AG04449 (cell line): ENCODE data around the gene ZNF280D.

Source experiments
- CTCF ChIA-PET: fragments of 350-600 bp; formaldehyde crosslinking; extraction: SDS; loops from one replicate; lab custom pipeline; 2021; ENCODE audit warnings: antibody characterized with exemption; lab: Yijun Ruan, JAX
- POLR2A ChIA-PET: fragments of 400-600, 350-600 bp; formaldehyde crosslinking; extraction: SDS; loops from one replicate; lab custom pipeline; 2020; ENCODE audit warnings: antibody characterized with exemption, inconsistent platforms; lab: Yijun Ruan, JAX
- DNase-seq: peaks from one replicate; pipeline ENCODE4 v3.0.0-alpha.2; 2010; ENCODE audit warnings: low read depth, low spot score
- H3K4me3 ChIP-seq: 2 replicates; pipeline ENCODE4 v1.5.1; 2011; ENCODE audit warnings: low read depth, mild to moderate bottlenecking, control low read depth, low read length
- CTCF ChIP-seq: IDR thresholded peaks from one replicate; pipeline ENCODE4 v1.5.1; 2011; ENCODE audit warnings: mild to moderate bottlenecking, moderate library complexity, low read length, control low read depth, inconsistent platforms; ENCODE audit not compliant: insufficient read depth; ENCODE audit errors: missing control alignments

The ZNF280D gene

DNA sequence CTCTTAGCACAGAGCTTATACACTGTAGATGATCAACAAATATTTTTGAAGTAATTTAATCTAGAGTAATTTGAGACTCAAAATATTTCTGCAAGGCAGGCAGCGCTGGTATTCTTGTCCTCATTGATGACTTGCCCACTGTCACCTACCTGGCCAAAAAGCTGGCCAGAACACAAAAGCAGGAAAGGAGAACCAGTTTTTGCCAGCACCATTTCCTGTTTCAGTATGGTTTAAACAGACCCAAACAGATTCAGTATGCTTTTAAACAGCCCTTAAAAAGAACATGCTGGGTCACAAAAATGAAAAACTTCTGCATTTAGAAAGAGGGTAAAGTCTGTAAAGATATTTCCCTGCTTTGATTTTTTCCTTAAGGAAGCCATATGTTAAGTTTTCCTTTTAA is 42.3 kb upstream of the ZNF280D start:
- ChIA-PET POLR2A (interaction anchor here (0.6 kb wide), 1 partner anchor 557 kb away, joined by 3 read pairs; no protein-coding TSS in a partner anchor), CTCF (interaction anchor here (1.1 kb wide), 1 partner anchor 10 kb away, joined by 5 read pairs; no protein-coding TSS in a partner anchor)
- H3K4me3 ChIP-seq = no peak overlapping the region
- DNase-seq = no peak
- TF ChIP-seq CTCF = no peak

DNA sequence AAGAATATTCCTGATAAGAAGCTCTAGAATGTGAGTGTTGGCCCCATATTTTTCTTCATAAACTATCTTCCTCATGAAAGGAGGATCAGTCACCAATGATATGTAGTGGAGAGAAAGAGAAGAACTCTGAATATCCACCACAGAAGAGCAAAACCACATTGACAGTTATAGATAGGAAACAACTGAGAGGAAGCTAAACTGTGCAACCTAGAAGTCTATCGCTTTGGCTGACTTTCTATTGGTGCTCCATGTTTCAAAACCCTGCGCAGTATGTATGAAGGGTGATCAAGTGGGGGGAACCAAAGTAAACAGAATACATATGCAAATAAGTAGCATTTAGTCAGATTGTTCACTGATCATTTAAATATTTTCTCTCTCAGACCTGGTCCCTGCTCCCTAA is 41.0 kb upstream of the ZNF280D start:
- no peak overlapping the region for H3K4me3 ChIP-seq
- no peak for TF ChIP-seq CTCF

DNA sequence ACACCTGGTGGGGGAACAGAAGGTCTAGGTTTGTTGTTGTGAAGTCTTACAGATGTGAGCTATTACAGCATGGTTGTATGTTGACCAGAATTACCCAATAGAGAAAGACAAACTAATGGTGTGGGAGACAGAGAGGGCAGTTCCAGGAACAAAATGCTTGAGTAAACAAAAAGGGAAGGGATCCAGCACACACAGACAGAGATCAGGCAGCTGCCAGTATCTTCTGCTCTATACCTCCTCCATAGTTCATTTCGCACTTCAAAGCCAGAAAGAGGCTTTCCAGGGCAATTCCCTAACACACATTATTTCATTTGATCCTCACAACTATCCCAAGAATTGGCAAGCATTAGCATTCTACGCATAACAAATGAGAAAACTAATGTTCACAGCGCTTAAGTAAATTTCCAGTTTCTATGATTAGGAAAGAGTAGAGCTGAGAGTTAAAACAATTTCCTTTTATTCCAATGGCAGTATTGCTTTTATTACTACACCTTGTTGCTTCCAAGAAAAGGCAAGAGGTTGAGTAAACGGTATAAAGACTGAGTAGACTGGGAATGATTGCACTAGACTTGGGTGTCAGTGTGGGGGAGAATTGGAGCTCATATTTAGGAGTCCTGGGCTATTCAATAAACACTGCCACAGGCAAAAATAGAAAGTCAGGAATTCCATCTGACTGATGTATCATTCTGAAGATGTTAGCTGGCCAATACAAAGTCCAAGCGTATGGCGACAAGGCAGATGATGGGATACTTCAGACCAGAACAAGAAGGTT is 39.7 kb upstream of the ZNF280D start:
- POLR2A ChIA-PET = interaction anchor here (1.0 kb wide), 1 partner anchor 14 kb away, joined by 4 read pairs; no protein-coding TSS in a partner anchor

More for the DNA sequence above, 41.0 kb upstream of the ZNF280D start:
- ChIA-PET CTCF (interaction anchor here (1.0 to 1.6 kb wide), 3 partner anchors 9 to 278 kb away, joined by 4 read pairs; no protein-coding TSS in a partner anchor), POLR2A (no interaction called here)
- no peak for DNase-seq

GRCh38 chr15:56770173-56770572 is 36.9 kb upstream of the ZNF280D start:
- ChIA-PET POLR2A (no interaction called here), CTCF (no interaction called here)
- no peak for DNase-seq
- H3K4me3 ChIP-seq = no peak overlapping the region
- no peak for TF ChIP-seq CTCF

More for the DNA sequence above, 39.7 kb upstream of the ZNF280D start:
- CTCF ChIA-PET = interaction anchor here (0.9 to 1.6 kb wide), 4 partner anchors 9 to 276 kb away, joined by 3 to 4 read pairs (median 4); no protein-coding TSS in a partner anchor
- no peak for DNase-seq
- TF ChIP-seq CTCF = no peak
- H3K4me3 ChIP-seq = no peak overlapping the region

GRCh38 chr15:56767315-56767714 is 34.0 kb upstream of the ZNF280D start:
- POLR2A ChIA-PET = no interaction called here
- DNase-seq = no peak
- TF ChIP-seq CTCF = no peak
- H3K4me3 ChIP-seq = no peak overlapping the region
- CTCF ChIA-PET = no interaction called here

DNA sequence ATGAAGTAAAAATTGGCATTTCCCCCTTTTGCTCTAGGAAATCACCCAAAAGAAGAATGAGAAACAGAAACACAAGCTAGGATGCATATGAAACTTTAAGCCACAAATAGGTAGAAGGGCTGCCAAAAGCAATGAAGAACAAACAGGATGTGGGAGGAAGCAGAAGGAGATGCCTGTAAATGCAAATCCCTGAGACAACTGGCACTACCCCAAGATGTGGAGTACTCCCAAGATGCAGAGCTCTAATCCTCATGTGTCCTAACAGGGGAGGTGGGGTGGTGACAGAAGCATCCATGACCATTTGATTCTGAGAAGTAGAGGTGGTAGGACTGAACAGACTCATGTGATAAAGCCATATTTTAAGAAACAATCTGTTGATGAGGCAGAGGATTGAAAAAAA is 31.9 kb upstream of the ZNF280D start:
- ChIA-PET CTCF (interaction anchor here (1.2 to 2.3 kb wide), 2 partner anchors 8 to 10 kb away, joined by 4 to 5 read pairs; no protein-coding TSS in a partner anchor), POLR2A (interaction anchor here (0.6 kb wide), 1 partner anchor 9 kb away, joined by 3 read pairs; no protein-coding TSS in a partner anchor)
- no peak overlapping the region for H3K4me3 ChIP-seq
- DNase-seq = peak; percentile 51
- TF ChIP-seq CTCF = no peak
